K562 (cell line): Measurements from ENCODE around the gene TSTD1. TPM values are rescaled to one million over a fixed set of nuclear protein-coding genes. Genes with fewer than 3 reads are reported as not detected.
A peak's percentile ranks its signal among the peaks of the same experiment; 100 is the strongest.

Source experiments
- CBFA2T2 ChIP-seq: fragments of 450-650 bp; conservative IDR thresholded peaks from 2 replicates; pipeline ENCODE4 v1.6.1; 2017; ENCODE audit warnings: mild to moderate bottlenecking
- CBX2 ChIP-seq: fragments of 200-600 bp; sonication (generic); IDR thresholded peaks from one replicate; pipeline ENCODE4 v1.6.1; 2012; ENCODE audit warnings: mild to moderate bottlenecking, low read length, inconsistent platforms; ENCODE audit not compliant: insufficient read depth, poor library complexity, severe bottlenecking
- CEBPG ChIP-seq, 3 experiments: fragments of 200-800 bp in 1 of 3; sonication (Bioruptor generic) in 1 of 3; sonication (generic) in 1 of 3; formaldehyde crosslinking in 1 of 3; IDR thresholded peaks in 2 of 3; conservative IDR thresholded peaks in 1 of 3; 2 replicates each; pipeline versions ENCODE4 v1.6.1 to v1.8.0; 2016 to 2022; ENCODE audit warnings: missing compliant biosample characterization in 2 of 3, missing genetic modification characterization in 2 of 3, mild to moderate bottlenecking in 1 of 3, missing genetic modification reagents in 1 of 3
- DPF2 ChIP-seq: fragments of 450-650 bp; IDR thresholded peaks from 2 replicates; pipeline ENCODE4 v1.6.1; 2016
- ELK3 ChIP-seq: fragments of 450-650 bp; formaldehyde crosslinking; IDR thresholded peaks from 2 replicates; pipeline ENCODE4 v1.4.0; 2020; ENCODE audit warnings: mild to moderate bottlenecking
- EP300 ChIP-seq: IDR thresholded peaks from 2 replicates; pipeline ENCODE4 v1.6.1; 2012; ENCODE audit warnings: low read length, improper control_type of control experiment
- ETV6 ChIP-seq, 3 experiments: fragments of 150-350 bp in 1 of 3; sonication (generic) in 1 of 3; formaldehyde crosslinking in 1 of 3; IDR thresholded peaks; 2 replicates each; pipeline versions ENCODE4 v1.6.1 to v1.8.0; 2014 to 2022; ENCODE audit warnings: borderline replicate concordance in 2 of 3, low read depth in 2 of 3, antibody characterized with exemption in 1 of 3, low read length in 1 of 3, mild to moderate bottlenecking in 1 of 3, missing genetic modification reagents in 1 of 3
- HDAC2 ChIP-seq: fragments of 450-650 bp; IDR thresholded peaks from 2 replicates; pipeline ENCODE4 v1.6.1; 2016; ENCODE audit warnings: mild to moderate bottlenecking
- KLF16 ChIP-seq: IDR thresholded peaks from 2 replicates; pipeline ENCODE4 v1.6.1; 2016; ENCODE audit warnings: antibody characterized with exemption
- PREB ChIP-seq: sonication (generic); formaldehyde crosslinking; IDR thresholded peaks from 2 replicates; pipeline ENCODE4 v1.8.1; 2023; ENCODE audit warnings: mild to moderate bottlenecking, missing genetic modification reagents
- RAD21 ChIP-seq, 2 experiments: fragments of 250-450 bp in 1 of 2; fragments of 450-650 bp in 1 of 2; sonication (Bioruptor Pico) in 1 of 2; formaldehyde crosslinking in 1 of 2; IDR thresholded peaks in 1 of 2; conservative IDR thresholded peaks in 1 of 2; 2 replicates each; pipeline versions ENCODE4 v1.4.0 to v1.8.0; 2020 to 2022; ENCODE audit warnings: mild to moderate bottlenecking in 2 of 2, moderate library complexity in 1 of 2
- SMARCA4 ChIP-seq: fragments of 450-650 bp; IDR thresholded peaks from 2 replicates; pipeline ENCODE4 v1.6.1; 2016
- SMARCE1 ChIP-seq: fragments of 450-650 bp; IDR thresholded peaks from 2 replicates; pipeline ENCODE4 v1.7.1; 2016; ENCODE audit warnings: mild to moderate bottlenecking
- STAT5A ChIP-seq: IDR thresholded peaks from 2 replicates; pipeline ENCODE4 v1.6.1; 2012; ENCODE audit warnings: low read length, inconsistent platforms, borderline replicate concordance
- TEAD4 ChIP-seq, 2 experiments: sonication (generic) in 1 of 2; formaldehyde crosslinking in 1 of 2; IDR thresholded peaks; 2 replicates each; pipeline versions ENCODE4 v1.6.1 to v1.8.0; 2012 to 2022; ENCODE audit warnings: borderline replicate concordance in 1 of 2, inconsistent platforms in 1 of 2, low read length in 1 of 2, mild to moderate bottlenecking in 1 of 2, missing genetic modification reagents in 1 of 2
- TRIM24 ChIP-seq, 2 experiments: fragments of 450-650 bp; IDR thresholded peaks; 2 replicates each; pipeline ENCODE4 v1.6.1; 2016
- ZEB2 ChIP-seq: fragments of 450-650 bp; IDR thresholded peaks from 2 replicates; pipeline ENCODE4 v1.6.1; 2016
- ZNF274 ChIP-seq: IDR thresholded peaks from 2 replicates; pipeline ENCODE4 v1.6.1; 2011; ENCODE audit warnings: low read depth, mild to moderate bottlenecking, low read length, moderate library complexity, borderline replicate concordance
- ZNF511 ChIP-seq: sonication (generic); formaldehyde crosslinking; IDR thresholded peaks from 2 replicates; pipeline ENCODE4 v1.8.0; 2022; ENCODE audit warnings: mild to moderate bottlenecking, missing genetic modification reagents
- ZNF584 ChIP-seq: fragments of 200-800 bp; sonication (Bioruptor generic); IDR thresholded peaks from 2 replicates; pipeline ENCODE4 v1.6.1; 2016; ENCODE audit warnings: low read depth, mild to moderate bottlenecking, missing genetic modification characterization, missing compliant biosample characterization
- ZNF785 ChIP-seq: fragments of 250-450 bp; sonication (Bioruptor Pico); IDR thresholded peaks from 2 replicates; pipeline ENCODE4 v1.4.0; 2020; ENCODE audit warnings: mild to moderate bottlenecking
- ZSCAN32 ChIP-seq: fragments of 450-650 bp; formaldehyde crosslinking; IDR thresholded peaks from 2 replicates; pipeline ENCODE4 v1.4.0; 2020; ENCODE audit warnings: mild to moderate bottlenecking, moderate library complexity
- polyA plus RNA-seq, 8 experiments: library from polyadenylated mRNA; depleted of rRNA in 4 of 8; stranded (reverse) in 5 of 8; unstranded in 3 of 8; fragments of >200 nt; fragmentation: Nextera tagmentation in 2 of 8; fragmentation: Illumina TruSeq in 1 of 8; extraction: Ambion mirVana in 2 of 8; extraction: Trizol in 1 of 8; gene quantifications; 2 replicates each; pipeline versions ENCODE4 v1.2.1 to v1.2.3, GENCODE V29; 2011 to 2014; ENCODE audit warnings: inconsistent platforms in 1 of 8, missing spikeins in 1 of 8
- total RNA-seq, 7 experiments: library from RNA; depleted of rRNA in 6 of 7; stranded (reverse); fragments of >200 nt in 6 of 7; fragmentation: Illumina TruSeq in 2 of 7; extraction: Trizol in 2 of 7; gene quantifications; 2 replicates each; pipeline versions ENCODE4 v1.2.1 to v1.2.3, GENCODE V29; 2011 to 2021; ENCODE audit warnings: low replicate concordance in 1 of 7

TSTD1 gene
- total and polyA plus RNA-seq, 9 of the 15 experiments (the other 6 are each of a cell fraction or from before 2014, with no cell fraction given), result 0.23 to 0.53 TPM; not detected in 7

DNA sequence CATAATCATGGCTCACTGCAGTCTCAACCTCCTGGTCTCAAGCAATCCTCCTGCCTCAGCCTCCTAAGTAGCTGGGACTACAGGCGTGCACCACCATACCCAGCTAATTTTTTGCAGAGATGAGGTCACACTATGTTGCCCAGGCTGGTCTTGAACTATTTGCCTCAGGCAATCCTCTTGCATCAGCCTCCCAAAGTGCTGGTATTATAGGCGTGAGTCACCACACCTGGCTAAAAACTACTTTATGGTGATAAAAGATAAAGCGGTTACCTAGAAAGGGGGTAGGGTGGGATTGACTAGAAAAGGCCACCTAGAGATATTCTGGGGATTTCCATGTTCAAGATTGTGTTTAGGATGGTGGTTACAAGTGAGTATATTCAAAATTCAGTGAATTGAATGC, 5.0 kb downstream of the TSTD1 start (continued):
- TF ChIP-seq ZSCAN32 (no peak), SMARCA4 (peak; percentile 63), ZNF511 (CRISPR knock-in tag) (no peak), KLF16 (no peak), ZNF785 (CRISPR knock-in tag) (no peak), STAT5A (peak; percentile 35; the same call in 1 of the 2 replicates), SMARCE1 (0 out of 2 replicates have a peak, but pooled peaks have one; percentile 34), TEAD4 (IDR thresholded peaks at IDR 0.05; ENCODE audit: low read length) (peak; percentile 36; the same call in 1 of the 2 replicates), TEAD4 (CRISPR knock-in tag; IDR thresholded peaks at IDR 0.05; ENCODE audit: borderline replicate concordance) (no peak), CEBPG (CRISPR knock-in tag; IDR thresholded peaks at IDR 0.05) (peak; percentile 85), CEBPG (tag; conservative IDR thresholded peaks at IDR 0.05 in 1 of 2, IDR thresholded peaks at IDR 0.05 in 1 of 2) (peak in 1 of 2 experiments; percentile 33; a peak in 1 of 4 replicates), TRIM24 (IDR thresholded peaks at IDR 0.05) (peak; percentile 66 to 67), DPF2 (peak; percentile 74), RAD21 (CRISPR knock-in tag; conservative IDR thresholded peaks at IDR 0.05 in 1 of 2, IDR thresholded peaks at IDR 0.05 in 1 of 2) (no peak), ZNF584 (no peak), CBFA2T2 (peak; percentile 58), ZEB2 (peak; percentile 77), ZNF274 (no peak), ETV6 (IDR thresholded peaks at IDR 0.05; ENCODE audit: borderline replicate concordance in 1 of 2, low read depth in 2 of 2, low read length in 1 of 2) (no peak), ETV6 (CRISPR knock-in tag; IDR thresholded peaks at IDR 0.05; ENCODE audit: borderline replicate concordance) (no peak), ELK3 (CRISPR knock-in tag) (no peak), HDAC2 (no peak), CBX2 (no peak), EP300 (peak; percentile 53; the same call in 1 of the 2 replicates), PREB (CRISPR knock-in tag) (no peak)
